Hepatocyte (in vitro differentiated cells): ENCODE results near the gene PIK3R5. TPM values are rescaled to one million over a fixed set of nuclear protein-coding genes. Genes with fewer than 3 reads are reported as not detected.

Experiments
- DNase-seq: peaks from one replicate; pipeline ENCODE4 v3.0.0-alpha.2; 2016; ENCODE audit warnings: low spot score
- H2AFZ ChIP-seq: fragments of 200-600 bp; sonication (generic); 2 replicates; pipeline ENCODE4 v1.6.0; 2016; ENCODE audit warnings: antibody characterized with exemption, mild to moderate bottlenecking
- H3K27ac ChIP-seq: fragments of 200-600 bp; sonication (generic); 2 replicates; pipeline ENCODE4 v1.5.1; 2016; ENCODE audit warnings: mild to moderate bottlenecking
- H3K27me3 ChIP-seq: fragments of 200-600 bp; sonication (generic); 2 replicates; pipeline ENCODE4 v1.6.1; 2016
- H3K36me3 ChIP-seq: fragments of 200-600 bp; sonication (generic); replicated peaks from 2 replicates; pipeline ENCODE4 v1.5.1; 2016; ENCODE audit warnings: low read depth; ENCODE audit not compliant: insufficient read depth
- H3K4me1 ChIP-seq: fragments of 200-600 bp; sonication (generic); 2 replicates; pipeline ENCODE4 v1.5.1; 2016; ENCODE audit warnings: mild to moderate bottlenecking, moderate library complexity; ENCODE audit not compliant: insufficient read depth
- H3K4me2 ChIP-seq: fragments of 200-600 bp; sonication (generic); 2 replicates; pipeline ENCODE4 v1.6.0; 2016
- H3K4me3 ChIP-seq: fragments of 200-600 bp; sonication (generic); 2 replicates; pipeline ENCODE4 v1.5.1; 2016; ENCODE audit warnings: mild to moderate bottlenecking
- H3K79me2 ChIP-seq: fragments of 200-600 bp; sonication (generic); 2 replicates; pipeline ENCODE4 v1.6.0; 2017; ENCODE audit warnings: mild to moderate bottlenecking
- H3K9me2 ChIP-seq: fragments of 200-600 bp; sonication (generic); replicated peaks from 2 replicates; pipeline ENCODE4 v1.6.0; 2017; ENCODE audit warnings: mild to moderate bottlenecking; ENCODE audit not compliant: insufficient read depth
- H3K9me3 ChIP-seq: fragments of 200-600 bp; sonication (generic); 2 replicates; pipeline ENCODE4 v1.5.1; 2016; ENCODE audit warnings: low read depth, mild to moderate bottlenecking
- H4K20me1 ChIP-seq: fragments of 200-600 bp; sonication (generic); 2 replicates; pipeline ENCODE4 v1.6.0; 2016; ENCODE audit warnings: mild to moderate bottlenecking; ENCODE audit not compliant: insufficient read depth, poor library complexity, severe bottlenecking
- EZH2 ChIP-seq: fragments of 200-600 bp; sonication (generic); IDR thresholded peaks from 2 replicates; pipeline ENCODE4 v1.6.1; 2016; ENCODE audit warnings: antibody characterized with exemption, mild to moderate bottlenecking, borderline replicate concordance
- EZH2phosphoT487 ChIP-seq: fragments of 200-600 bp; sonication (generic); IDR thresholded peaks from one replicate; pipeline ENCODE4 v1.6.1; 2018; ENCODE audit warnings: antibody characterized with exemption, mild to moderate bottlenecking, low read depth, moderate library complexity; ENCODE audit not compliant: unreplicated experiment, severe bottlenecking
- WGBS: methylation state at CpG from one replicate; pipeline ENCODE4 v1.1.6; 2016; ENCODE audit warnings: low lambda C conversion rate; ENCODE audit errors: missing lambda C conversion rate; 5-methylcytosine and 5-hydroxymethylcytosine counted together
- polyA plus RNA-seq: library from polyadenylated mRNA; unstranded; fragments of >200 nt; fragmentation: Nextera tagmentation; extraction: Ambion mirVana; gene quantifications from 2 replicates; pipeline ENCODE4 v1.2.1, GENCODE V29; 2016
- total RNA-seq: library from RNA; depleted of rRNA; stranded (reverse); fragments of >200 nt; gene quantifications from 2 replicates; pipeline ENCODE4 v1.2.3, GENCODE V29; 2014
- TF ChIP-seq, protein P1 (sequence below): fragments of 200-600 bp; sonication (generic); IDR thresholded peaks from 2 replicates; pipeline ENCODE4 v1.5.1; 2016; ENCODE audit warnings: antibody characterized with exemption, mild to moderate bottlenecking; ENCODE audit not compliant: poor library complexity

Gene PIK3R5
- total and polyA plus RNA-seq, 2 experiments from 2014 or later: 2.6 TPM; not detected in 1

GRCh38 chr17:8829036-8829941 lies 136.2 kb downstream of the PIK3R5 start:
- TF ChIP-seq, protein P1, sequence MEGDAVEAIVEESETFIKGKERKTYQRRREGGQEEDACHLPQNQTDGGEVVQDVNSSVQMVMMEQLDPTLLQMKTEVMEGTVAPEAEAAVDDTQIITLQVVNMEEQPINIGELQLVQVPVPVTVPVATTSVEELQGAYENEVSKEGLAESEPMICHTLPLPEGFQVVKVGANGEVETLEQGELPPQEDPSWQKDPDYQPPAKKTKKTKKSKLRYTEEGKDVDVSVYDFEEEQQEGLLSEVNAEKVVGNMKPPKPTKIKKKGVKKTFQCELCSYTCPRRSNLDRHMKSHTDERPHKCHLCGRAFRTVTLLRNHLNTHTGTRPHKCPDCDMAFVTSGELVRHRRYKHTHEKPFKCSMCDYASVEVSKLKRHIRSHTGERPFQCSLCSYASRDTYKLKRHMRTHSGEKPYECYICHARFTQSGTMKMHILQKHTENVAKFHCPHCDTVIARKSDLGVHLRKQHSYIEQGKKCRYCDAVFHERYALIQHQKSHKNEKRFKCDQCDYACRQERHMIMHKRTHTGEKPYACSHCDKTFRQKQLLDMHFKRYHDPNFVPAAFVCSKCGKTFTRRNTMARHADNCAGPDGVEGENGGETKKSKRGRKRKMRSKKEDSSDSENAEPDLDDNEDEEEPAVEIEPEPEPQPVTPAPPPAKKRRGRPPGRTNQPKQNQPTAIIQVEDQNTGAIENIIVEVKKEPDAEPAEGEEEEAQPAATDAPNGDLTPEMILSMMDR: no peak
- TF ChIP-seq EZH2: no peak
- TF ChIP-seq EZH2phosphoT487: no peak
- Histone ChIP-seq H3K9me2 (no peaks in the 10 kb centered on the region), H4K20me1 (no peaks in the 10 kb centered on the region), H3K79me2 (no peaks in the 10 kb centered on the region), H3K9me3 (no peaks in the 10 kb centered on the region), H3K27ac (no peak overlapping the region), H3K27me3 (no peaks in the 10 kb centered on the region), H3K4me2 (no peak overlapping the region), H3K4me1 (no peaks in the 10 kb centered on the region), H3K36me3 (no peaks in the 10 kb centered on the region), H3K4me3 (no peak overlapping the region), H2AFZ (no peak overlapping the region)
- 96% methylated on average over 16 of the region's 16 CpGs for WGBS
- DNase-seq: no peak

Other genes with a start within 250 kb of the PIK3R5 start
- gene CCDC42, start 220.9 kb downstream of the PIK3R5 start, total RNA-seq: 0.53 TPM in 1 of 2 replicates, not detected in the other
- gene CCDC42, start 220.9 kb downstream of the PIK3R5 start, polyA plus RNA-seq: 1.7 and 3.2 TPM in 2 replicates
- not detected in 2 replicates for gene SPDYE4, start 207.2 kb downstream of the PIK3R5 start, total RNA-seq
- gene SPDYE4, start 207.2 kb downstream of the PIK3R5 start, polyA plus RNA-seq: not detected in 2 replicates
- gene MFSD6L, start 166.3 kb downstream of the PIK3R5 start, total RNA-seq: 1.8 and 2.2 TPM in 2 replicates
- gene MFSD6L, start 166.3 kb downstream of the PIK3R5 start, polyA plus RNA-seq: 0.34 and 0.45 TPM in 2 replicates
- 0.10 TPM in 1 of 2 replicates, not detected in the other for gene PIK3R6, start 98.0 kb downstream of the PIK3R5 start, total RNA-seq
- 0.07 TPM in 1 of 2 replicates, not detected in the other for gene PIK3R6, start 98.0 kb downstream of the PIK3R5 start, polyA plus RNA-seq
- gene NTN1, start 55.8 kb upstream of the PIK3R5 start, total RNA-seq: 1.5 and 2.1 TPM in 2 replicates
- gene NTN1, start 55.8 kb upstream of the PIK3R5 start, polyA plus RNA-seq: 0.42 and 0.44 TPM in 2 replicates